MM.1S (cell line): Measurements from ENCODE around the gene SLC6A9.

ENCODE experiments used
- DNase-seq: peaks from one replicate; pipeline ENCODE4 v3.0.0-alpha.2; 2015
- H2AFZ ChIP-seq: fragments of 300-600 bp; sonication (generic); 2 replicates; pipeline ENCODE4 v1.6.0; 2016; ENCODE audit warnings: antibody characterized with exemption, low read length
- H3F3A ChIP-seq: fragments of 300-600 bp; sonication (generic); 2 replicates; pipeline ENCODE4 v1.6.1; 2016; ENCODE audit warnings: mild to moderate bottlenecking, antibody characterized with exemption, low read length, moderate library complexity, mixed read lengths; ENCODE audit not compliant: insufficient read depth
- H3K27ac ChIP-seq: fragments of 300-600 bp; sonication (generic); 2 replicates; pipeline ENCODE4 v1.5.1; 2016; ENCODE audit warnings: mild to moderate bottlenecking, low read length
- H3K27me3 ChIP-seq: fragments of 300-600 bp; sonication (generic); replicated peaks from 2 replicates; pipeline ENCODE4 v1.6.0; 2016; ENCODE audit warnings: low read length; ENCODE audit not compliant: insufficient read depth
- H3K36me3 ChIP-seq: fragments of 300-600 bp; sonication (generic); replicated peaks from 2 replicates; pipeline ENCODE4 v1.6.1; 2016; ENCODE audit warnings: mild to moderate bottlenecking, low read length, mixed read lengths; ENCODE audit not compliant: insufficient read depth
- H3K4me1 ChIP-seq: fragments of 300-600 bp; sonication (generic); 2 replicates; pipeline ENCODE4 v1.6.1; 2016; ENCODE audit warnings: low read length, mixed read lengths
- H3K4me2 ChIP-seq: fragments of 300-600 bp; sonication (generic); 2 replicates; pipeline ENCODE4 v1.6.0; 2016; ENCODE audit warnings: low read depth, low read length
- H3K4me3 ChIP-seq: fragments of 300-600 bp; sonication (generic); 2 replicates; pipeline ENCODE4 v1.5.1; 2016; ENCODE audit warnings: low read length, mixed read lengths
- H3K79me2 ChIP-seq: fragments of 300-600 bp; sonication (generic); 2 replicates; pipeline ENCODE4 v1.6.1; 2016; ENCODE audit warnings: mixed run types, low read length, mixed read lengths
- H3K9ac ChIP-seq: fragments of 300-600 bp; sonication (generic); 2 replicates; pipeline ENCODE4 v1.6.1; 2016; ENCODE audit warnings: low read length, mixed read lengths
- H3K9me2 ChIP-seq: fragments of 300-600 bp; sonication (generic); replicated peaks from 2 replicates; pipeline ENCODE4 v1.6.1; 2016; ENCODE audit warnings: mild to moderate bottlenecking, low read length, mixed read lengths; ENCODE audit not compliant: insufficient read depth
- H3K9me3 ChIP-seq: fragments of 300-600 bp; sonication (generic); replicated peaks from 2 replicates; pipeline ENCODE4 v1.6.1; 2016; ENCODE audit warnings: mild to moderate bottlenecking, low read length, mixed read lengths; ENCODE audit not compliant: insufficient read depth
- H4K20me1 ChIP-seq: fragments of 300-600 bp; sonication (generic); 2 replicates; pipeline ENCODE4 v1.6.1; 2016; ENCODE audit warnings: mild to moderate bottlenecking, low read length, moderate library complexity, mixed read lengths; ENCODE audit not compliant: insufficient read depth
- CTCF ChIP-seq: fragments of 300-600 bp; sonication (generic); IDR thresholded peaks from 2 replicates; pipeline ENCODE4 v1.5.1; 2016; ENCODE audit warnings: antibody characterized with exemption, low read length, mixed read lengths
- EZH2 ChIP-seq: fragments of 300-600 bp; sonication (generic); optimal IDR thresholded peaks from 2 replicates; pipeline ENCODE3; 2017; ENCODE audit warnings: low read depth, mild to moderate bottlenecking, antibody characterized with exemption, low read length, mixed read lengths
- EZH2phosphoT487 ChIP-seq: fragments of 300-600 bp; sonication (generic); IDR thresholded peaks from 2 replicates; pipeline ENCODE4 v1.6.1; 2018; ENCODE audit warnings: antibody characterized with exemption, low read length

SLC6A9 gene

GRCh38 chr1:44012941-44013609 is 18.2 kb downstream of the SLC6A9 start:
- H3K27ac ChIP-seq: no peak overlapping the region
- H4K20me1 ChIP-seq: no peaks in the 10 kb centered on the region
- H3K27me3 ChIP-seq: no peaks in the 10 kb centered on the region
- H3K4me2 ChIP-seq: no peak overlapping the region
- H3K36me3 ChIP-seq: no peaks in the 10 kb centered on the region
- TF ChIP-seq EZH2phosphoT487 (no peak), EZH2 (no peak), CTCF (no peak)
- H3K4me3 ChIP-seq: no peak overlapping the region
- H2AFZ ChIP-seq: no peak overlapping the region
- H3K4me1 ChIP-seq: no peaks in the 10 kb centered on the region
- H3K9me2 ChIP-seq: no peaks in the 10 kb centered on the region
- no peaks in the 10 kb centered on the region for H3K9me3 ChIP-seq
- no peak for DNase-seq
- no peaks in the 10 kb centered on the region for H3K79me2 ChIP-seq
- H3F3A ChIP-seq: no peaks in the 10 kb centered on the region
- no peak overlapping the region for H3K9ac ChIP-seq

GRCh38 chr1:44012404-44012803 is 18.9 kb downstream of the SLC6A9 start:
- TF ChIP-seq CTCF (no peak), EZH2 (no peak), EZH2phosphoT487 (no peak)
- H3K27me3 ChIP-seq: no peaks in the 10 kb centered on the region
- DNase-seq: no peak
- no peaks in the 10 kb centered on the region for H3K36me3 ChIP-seq
- H3K79me2 ChIP-seq: no peaks in the 10 kb centered on the region
- no peaks in the 10 kb centered on the region for H4K20me1 ChIP-seq
- no peak overlapping the region for H3K9ac ChIP-seq
- H3K4me3 ChIP-seq: no peak overlapping the region
- no peak overlapping the region for H2AFZ ChIP-seq
- no peaks in the 10 kb centered on the region for H3K4me1 ChIP-seq
- H3K4me2 ChIP-seq: no peak overlapping the region
- H3K9me3 ChIP-seq: no peaks in the 10 kb centered on the region
- H3F3A ChIP-seq: no peaks in the 10 kb centered on the region
- no peaks in the 10 kb centered on the region for H3K9me2 ChIP-seq
- no peak overlapping the region for H3K27ac ChIP-seq

- Histone ChIP-seq H3K4me1 (no peaks in the 10 kb centered on the region), H2AFZ (no peak overlapping the region), H3K4me2 (no peak overlapping the region), H3K4me3 (no peak overlapping the region), H3K27ac (no peak overlapping the region), H3K9ac (no peak overlapping the region), H3K27me3 (no peaks in the 10 kb centered on the region), H3K79me2 (no peaks in the 10 kb centered on the region), H3K9me3 (no peaks in the 10 kb centered on the region), H3K36me3 (no peaks in the 10 kb centered on the region), H3F3A (no peaks in the 10 kb centered on the region), H3K9me2 (no peaks in the 10 kb centered on the region), H4K20me1 (no peaks in the 10 kb centered on the region)
- no peak for DNase-seq
- TF ChIP-seq EZH2phosphoT487: no peak
- no peak for TF ChIP-seq CTCF
- no peak for TF ChIP-seq EZH2
These were observed 20.3 kb downstream of the SLC6A9 start for GRCh38 chr1:44010935-44011471.
